DLD1 (cell line): Measurements from ENCODE around the gene BCAS1.

Source experiments
- in situ Hi-C: cut with HindIII; loops from 2 replicates; pipeline ENCODE4 v1.10.0; 2017; ENCODE audit warnings: low sequenced_read_pairs

Gene BCAS1

GRCh38 chr20:54083459-54083858, 13.1 kb upstream of the BCAS1 start:
- in situ Hi-C loops = loop anchor here (10.0 kb wide), 1 partner anchor 111 kb away; no protein-coding TSS in a partner anchor

GRCh38 chr20:54082100-54082499, 11.7 kb upstream of the BCAS1 start:
- in situ Hi-C loops = loop anchor here (10.0 kb wide), 1 partner anchor 113 kb away; no protein-coding TSS in a partner anchor

- in situ Hi-C loops = loop anchor here (10.0 kb wide), 1 partner anchor 115 kb away; no protein-coding TSS in a partner anchor
These were observed 9.3 kb upstream of the BCAS1 start for GRCh38 chr20:54079652-54080051.

GRCh38 chr20:54078296-54078984, 8.0 kb upstream of the BCAS1 start:
- in situ Hi-C loops = no loop called here

GRCh38 chr20:54076259-54076658, 5.9 kb upstream of the BCAS1 start:
- in situ Hi-C loops = no loop called here

GRCh38 chr20:54075322-54075721, 4.9 kb upstream of the BCAS1 start:
- in situ Hi-C loops = no loop called here

GRCh38 chr20:54074511-54074910, 4.1 kb upstream of the BCAS1 start:
- in situ Hi-C loops = no loop called here

GRCh38 chr20:54073288-54073687, 2.9 kb upstream of the BCAS1 start:
- in situ Hi-C loops = no loop called here

GRCh38 chr20:54069501-54069971, 858 bp downstream of the BCAS1 start:
- in situ Hi-C loops = no loop called here

GRCh38 chr20:54068966-54069365, 1.4 kb downstream of the BCAS1 start:
- in situ Hi-C loops = no loop called here

GRCh38 chr20:54068495-54068894, 1.9 kb downstream of the BCAS1 start:
- in situ Hi-C loops = no loop called here

- in situ Hi-C loops = no loop called here
These were observed 2.7 kb downstream of the BCAS1 start for GRCh38 chr20:54067606-54068174.

GRCh38 chr20:54065601-54066038, 4.8 kb downstream of the BCAS1 start:
- in situ Hi-C loops = no loop called here

- in situ Hi-C loops = no loop called here
These were observed 5.5 kb downstream of the BCAS1 start for GRCh38 chr20:54064939-54065338.

GRCh38 chr20:54063992-54064676, 6.3 kb downstream of the BCAS1 start:
- in situ Hi-C loops = no loop called here

GRCh38 chr20:54063580-54063979, 6.8 kb downstream of the BCAS1 start:
- in situ Hi-C loops = no loop called here

- in situ Hi-C loops = no loop called here
These were observed 7.5 kb downstream of the BCAS1 start for GRCh38 chr20:54062812-54063280.

- in situ Hi-C loops = no loop called here
These were observed 9.1 kb downstream of the BCAS1 start for GRCh38 chr20:54061101-54061881.

GRCh38 chr20:54059691-54060364, 10.6 kb downstream of the BCAS1 start:
- in situ Hi-C loops = no loop called here

GRCh38 chr20:54058420-54059139, 11.8 kb downstream of the BCAS1 start:
- in situ Hi-C loops = no loop called here
